Fibroblast of pulmonary artery (primary cell): ENCODE measurements around the gene MANSC4.
"Not testable (repeated sequence)": the region's sequence is repeated elsewhere in the genome, so short reads cannot be mapped to it uniquely, and the experiment has no call there.

Source experiments
- DNase-seq: peaks from one replicate; pipeline ENCODE4 v3.0.0-alpha.2; 2010; ENCODE audit warnings: low read depth
- H3K4me3 ChIP-seq: replicated peaks from 2 replicates; pipeline ENCODE4 v1.5.1; 2011; ENCODE audit warnings: low read depth, mild to moderate bottlenecking, control low read depth, low read length, moderate library complexity
- CTCF ChIP-seq: IDR thresholded peaks from 2 replicates; pipeline ENCODE4 v1.5.1; 2011; ENCODE audit warnings: mild to moderate bottlenecking, control low read depth, low read length, inconsistent platforms; ENCODE audit errors: missing control alignments

The MANSC4 gene

GRCh38 chr12:27766587-27766986 is 13.4 kb downstream of the MANSC4 start:
- TF ChIP-seq CTCF = no peak
- no peak overlapping the region for H3K4me3 ChIP-seq
- no peak for DNase-seq

GRCh38 chr12:27762757-27763156 is 17.3 kb downstream of the MANSC4 start:
- TF ChIP-seq CTCF = no peak
- no peak for DNase-seq
- no peak overlapping the region for H3K4me3 ChIP-seq

GRCh38 chr12:27756670-27757195 is 23.3 kb downstream of the MANSC4 start:
- TF ChIP-seq CTCF = no peak
- no peak overlapping the region for H3K4me3 ChIP-seq
- DNase-seq = no peak

- H3K4me3 ChIP-seq = no peak overlapping the region
- no peak for DNase-seq
- TF ChIP-seq CTCF = no peak
Observed at GRCh38 chr12:27754795-27755194, 25.2 kb downstream of the MANSC4 start.

GRCh38 chr12:27751386-27752047 is 28.5 kb downstream of the MANSC4 start:
- no peak for TF ChIP-seq CTCF
- no peak for DNase-seq
- no peak overlapping the region for H3K4me3 ChIP-seq

- peak; percentile 48 for DNase-seq
- H3K4me3 ChIP-seq = no peak overlapping the region
- no peak for TF ChIP-seq CTCF
Observed at GRCh38 chr12:27747111-27747820, 32.8 kb downstream of the MANSC4 start.

- not testable (repeated sequence) for H3K4me3 ChIP-seq, DNase-seq
Observed at GRCh38 chr12:27745734-27746133, 34.3 kb downstream of the MANSC4 start.
